GM19043 (cell line): Measurements from ENCODE around the gene KIAA0930.
"Not testable (repeated sequence)": the region's sequence is repeated elsewhere in the genome, so short reads cannot be mapped to it uniquely, and the experiment has no call there.

ENCODE experiments used
- ATAC-seq: cut with Tn5 transposase; IDR thresholded peaks from one replicate; pipeline ENCODE4 v1.9.1; 2021; ENCODE audit warnings: low read depth; ENCODE audit not compliant: unreplicated experiment

The KIAA0930 gene

GRCh38 chr22:45240810-45241631 lies at the start of gene KIAA0930:
TSS of gene KIAA0930 (minus strand) at chr22:45240894. CDS start at chr22:45240703, 191 bp downstream.
- ATAC-seq: no peak

- ATAC-seq: no peak
Measured at GRCh38 chr22:45286854-45287551, 46.3 kb upstream of the KIAA0930 start.

GRCh38 chr22:45285263-45286058 lies 44.8 kb upstream of the KIAA0930 start:
- no peak for ATAC-seq

DNA sequence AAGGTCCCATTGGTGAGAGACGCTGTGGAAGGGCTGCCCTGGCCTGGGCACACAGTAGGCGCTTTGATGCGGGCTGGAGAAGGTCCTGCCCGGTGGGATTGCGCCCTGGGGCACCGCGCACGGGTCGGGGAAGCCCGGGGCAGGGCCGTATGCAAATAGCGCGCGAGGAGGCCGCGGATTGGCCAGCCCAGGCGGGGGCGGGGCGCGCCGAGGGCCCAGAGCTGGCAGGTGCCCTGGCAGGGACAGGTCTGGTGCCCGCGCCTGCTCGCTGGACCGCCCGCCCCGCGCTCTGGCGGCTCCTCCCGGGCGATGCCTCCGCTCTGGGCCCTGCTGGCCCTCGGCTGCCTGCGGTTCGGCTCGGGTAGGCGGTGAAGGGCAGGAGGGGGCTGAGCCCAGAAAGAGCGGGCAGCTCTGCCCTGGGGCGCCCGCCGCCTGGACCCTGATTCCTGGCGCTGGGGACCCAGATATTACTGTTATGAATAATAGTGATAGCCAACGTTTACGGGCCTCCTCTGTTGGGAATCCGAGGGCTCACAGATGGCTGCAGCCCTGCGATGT lies 44.1 kb upstream of the KIAA0930 start, which contains the start of gene UPK3A:
UPK3A (plus strand) TSS at position 245 of the 558 bp plus-strand sequence; CDS start at position 310, 65 bp downstream.
- ATAC-seq: no peak

GRCh38 chr22:45281010-45281409 lies 40.3 kb upstream of the KIAA0930 start:
- no peak for ATAC-seq

DNA sequence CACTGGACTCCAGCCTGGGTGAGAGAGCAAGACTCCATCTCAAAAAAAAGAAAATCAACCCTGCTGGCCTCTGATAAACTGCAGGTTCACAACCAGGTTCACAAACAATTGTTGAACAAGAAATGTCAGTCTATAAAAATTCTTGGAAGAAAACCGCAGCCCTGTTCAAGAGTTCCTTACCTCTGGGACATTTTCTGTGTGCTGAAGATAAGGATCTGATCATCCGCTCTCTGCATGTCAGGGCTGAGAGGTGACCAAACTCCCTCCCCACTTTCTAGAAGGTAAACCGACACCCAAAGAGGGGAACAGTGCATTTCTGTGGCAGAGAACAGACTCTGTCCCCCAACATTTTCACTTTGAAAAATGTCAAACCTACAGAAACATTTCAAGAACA lies 39.9 kb upstream of the KIAA0930 start:
- no peak for ATAC-seq

DNA sequence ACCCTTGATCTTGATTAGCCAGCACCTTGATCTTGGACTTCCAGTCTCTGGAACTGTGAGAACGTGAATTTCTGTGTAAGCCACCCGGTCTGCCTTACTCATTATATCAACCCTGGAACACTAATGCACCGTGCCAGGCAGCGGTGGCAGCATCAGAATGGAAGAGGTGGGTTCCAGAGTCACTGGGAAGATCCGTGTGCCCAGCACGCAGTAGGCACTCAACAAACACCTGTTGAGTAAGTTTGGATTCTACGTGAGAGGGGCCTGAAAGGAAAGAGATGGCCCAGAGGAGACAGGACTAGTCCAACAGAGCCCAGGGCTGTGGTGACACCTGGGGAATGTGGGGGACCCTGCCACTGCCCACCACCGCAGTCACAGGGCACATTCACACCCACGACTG lies 37.4 kb upstream of the KIAA0930 start:
- ATAC-seq: no peak

- not testable (repeated sequence) for ATAC-seq
Measured at GRCh38 chr22:45277720-45278119, 37.0 kb upstream of the KIAA0930 start.

GRCh38 chr22:45276507-45277105 lies 35.9 kb upstream of the KIAA0930 start:
- ATAC-seq: no peak

DNA sequence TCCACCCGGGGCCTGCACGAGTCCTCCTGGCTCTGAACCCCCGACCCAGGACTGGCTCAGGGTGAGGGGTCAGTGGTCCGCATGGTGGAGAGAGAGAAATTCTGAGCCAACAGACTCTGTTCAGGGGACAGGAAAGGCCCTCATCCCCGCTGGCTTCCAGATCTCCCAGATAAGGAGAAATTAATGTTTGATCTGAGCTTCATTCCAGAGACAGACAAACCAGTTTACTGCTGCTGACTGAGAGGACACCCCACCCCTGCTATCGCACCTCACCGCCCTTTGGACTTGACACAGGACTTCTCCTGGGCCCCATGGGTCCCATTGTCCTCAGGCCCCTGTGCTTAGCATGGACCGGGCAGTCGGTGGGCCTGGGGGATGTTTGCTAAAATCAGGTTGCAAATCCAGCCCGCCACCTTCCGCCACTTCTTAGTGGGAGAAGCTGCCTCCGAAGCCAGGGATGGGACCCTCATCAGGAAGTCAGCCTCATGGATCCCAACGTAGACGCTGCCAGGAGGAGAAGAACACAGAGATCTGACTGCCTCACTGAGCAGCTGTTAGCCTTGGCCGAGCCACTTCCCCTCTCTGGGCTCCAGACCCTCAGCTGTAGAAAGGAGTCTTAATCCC lies 32.9 kb upstream of the KIAA0930 start:
- no peak for ATAC-seq

DNA sequence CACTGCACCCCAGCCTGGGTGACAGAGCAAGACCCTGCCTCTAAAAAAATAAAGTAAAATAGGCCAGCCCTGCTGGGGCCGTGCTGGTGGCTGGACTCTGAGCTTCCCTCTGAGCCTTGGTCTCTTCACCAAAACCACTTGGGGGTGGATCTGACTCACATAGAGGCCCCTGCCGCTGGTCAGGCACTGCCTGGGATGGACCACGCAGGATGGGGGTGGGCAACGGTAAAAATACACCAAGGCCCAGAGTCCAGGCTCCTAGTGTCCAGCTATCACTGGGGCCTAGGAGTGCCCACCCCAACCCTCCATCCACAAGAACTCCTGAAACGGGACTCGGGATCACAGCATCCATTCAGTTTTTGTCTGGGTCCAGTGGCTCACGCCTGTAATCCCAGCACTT lies 31.8 kb upstream of the KIAA0930 start:
- no peak for ATAC-seq

DNA sequence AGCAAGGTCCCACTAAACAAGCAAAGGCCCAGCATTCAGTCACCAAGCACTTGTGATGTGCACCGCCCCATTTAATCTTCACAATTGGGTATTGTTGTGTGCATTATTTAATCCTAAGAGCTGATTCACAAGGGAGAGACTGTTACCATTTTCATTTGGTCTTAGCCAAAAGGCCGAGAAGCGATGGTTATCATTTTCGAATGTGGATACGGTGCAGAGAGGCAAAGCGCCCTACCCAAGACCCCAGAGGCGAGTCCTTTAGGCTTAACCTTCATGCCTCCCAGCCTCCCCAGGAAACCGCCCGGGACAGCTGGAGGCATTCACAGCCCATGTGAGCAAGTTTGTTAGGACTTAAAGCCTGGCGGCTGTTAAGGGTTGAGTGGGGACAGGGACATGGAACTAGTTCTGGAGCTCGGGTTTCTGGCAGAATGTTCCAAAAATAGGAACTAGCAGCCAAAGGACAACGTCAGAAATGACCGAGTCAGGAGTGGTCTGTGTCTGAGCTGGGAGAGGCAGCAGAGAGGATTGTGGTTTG lies 31.0 kb upstream of the KIAA0930 start:
- ATAC-seq: no peak

DNA sequence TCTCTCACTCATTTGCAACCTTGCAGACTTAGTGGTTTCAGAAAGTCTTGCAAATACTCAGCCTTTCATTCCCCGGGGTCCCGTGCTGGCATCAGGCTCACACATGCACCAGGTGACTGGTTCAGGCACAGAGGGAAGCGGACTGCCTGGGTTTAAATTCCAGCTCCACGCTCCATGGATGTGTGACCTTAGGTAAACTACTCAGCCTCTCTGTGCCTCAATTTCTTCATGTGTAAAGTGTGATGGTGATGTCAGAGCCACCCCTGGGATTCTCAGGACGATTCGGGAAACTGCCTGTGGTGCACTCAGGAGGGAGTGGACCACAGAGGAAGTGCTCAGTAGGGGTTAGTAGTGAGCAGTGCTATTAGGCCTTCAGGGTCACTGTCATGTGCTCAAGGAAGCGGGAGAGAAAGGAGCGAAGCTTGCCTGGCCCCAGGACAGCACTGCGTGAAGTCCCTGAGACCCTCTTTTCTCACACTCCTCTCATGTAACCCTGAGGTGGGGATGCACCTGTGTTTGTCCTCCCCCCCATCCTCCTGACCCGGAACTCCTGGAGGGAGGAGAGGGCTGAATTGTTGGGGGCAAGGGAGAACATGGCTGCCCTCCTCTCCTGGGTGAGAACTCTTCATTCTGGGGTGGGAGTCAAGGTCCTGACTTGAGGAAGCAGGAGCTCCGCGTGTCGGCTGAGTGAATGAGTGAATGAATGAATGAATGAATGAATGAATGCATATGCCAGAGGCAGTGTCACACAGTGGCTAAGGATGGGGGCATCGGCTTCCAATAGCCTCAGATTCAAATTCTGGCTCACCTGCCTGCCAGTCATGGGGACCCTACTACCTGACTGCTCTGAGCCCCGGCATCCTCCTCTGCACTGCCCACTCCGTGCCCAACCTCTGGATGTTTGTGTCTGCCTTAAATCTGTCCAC lies 29.7 kb upstream of the KIAA0930 start:
- ATAC-seq: no peak

GRCh38 chr22:45268958-45269844 lies 28.5 kb upstream of the KIAA0930 start:
- no peak for ATAC-seq

DNA sequence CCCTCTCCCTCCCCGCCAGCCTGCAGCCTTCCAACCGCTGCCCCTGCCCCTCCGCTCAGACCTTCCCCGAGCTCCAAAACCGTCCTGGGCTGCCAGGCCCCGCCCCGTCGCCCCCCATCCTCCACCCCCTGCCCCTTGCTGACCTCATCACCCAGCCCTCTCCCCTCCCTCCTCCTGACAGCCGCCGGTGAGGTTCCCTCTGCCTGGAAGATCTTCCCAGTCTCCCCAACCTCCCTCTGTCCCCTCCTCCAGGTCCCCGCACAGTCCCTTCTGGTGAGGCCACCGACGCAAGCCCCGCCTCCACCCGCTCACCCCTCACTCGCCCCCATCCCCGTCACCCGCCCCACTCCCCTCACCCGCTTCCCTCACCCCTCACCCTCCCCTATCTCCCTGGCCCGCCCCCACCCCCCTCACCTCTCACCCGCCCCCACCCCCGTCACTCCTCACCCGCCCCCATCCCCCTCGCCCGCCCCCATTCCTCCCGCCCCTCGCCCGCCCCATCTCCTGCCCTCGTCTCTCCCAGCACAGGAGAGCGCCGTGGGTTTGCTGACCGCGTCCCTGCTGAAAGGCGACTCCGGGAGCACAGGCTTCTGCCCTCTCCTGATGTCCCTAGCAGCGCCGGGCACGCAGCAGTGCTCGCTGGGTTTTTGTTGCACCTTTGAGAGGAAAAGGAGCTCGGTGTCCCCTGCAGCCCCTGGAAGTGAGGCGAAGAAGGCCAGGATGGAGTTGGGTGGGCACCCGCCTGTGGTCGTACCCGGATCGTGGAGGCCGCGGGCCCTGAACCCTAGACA lies 27.7 kb upstream of the KIAA0930 start:
- ATAC-seq: no peak

GRCh38 chr22:45265535-45265934 lies 24.8 kb upstream of the KIAA0930 start:
- ATAC-seq: no peak
